ENCODE data around the gene ADGRV1.
A peak's percentile ranks its signal among the peaks of the same experiment; 100 is the strongest.
"Not testable (repeated sequence)": the region's sequence is repeated elsewhere in the genome, so short reads cannot be mapped to it uniquely, and the experiment has no call there.

The ADGRV1 gene

GRCh38 chr5:90949469-90950358 is 391.1 kb downstream of the ADGRV1 start:
- no peak for DNase-seq (ENCODE audit: low read depth)

- no peak for DNase-seq (ENCODE audit: low read depth)
These were observed 396.5 kb downstream of the ADGRV1 start for GRCh38 chr5:90955001-90955635.

GRCh38 chr5:90956511-90957097 is 398.0 kb downstream of the ADGRV1 start:
- DNase-seq (ENCODE audit: low read depth) = peak; percentile 73

- DNase-seq (ENCODE audit: low read depth) = no peak
These were observed 399.3 kb downstream of the ADGRV1 start for GRCh38 chr5:90957906-90958305.

- DNase-seq (ENCODE audit: low read depth) = no peak
These were observed 400.7 kb downstream of the ADGRV1 start for GRCh38 chr5:90959262-90959661.

- peak; percentile 50 for DNase-seq (ENCODE audit: low read depth)
These were observed 403.9 kb downstream of the ADGRV1 start for GRCh38 chr5:90962481-90962880.

GRCh38 chr5:90965110-90965685 is 406.6 kb downstream of the ADGRV1 start:
- DNase-seq (ENCODE audit: low read depth) = peak; percentile 55

GRCh38 chr5:90967443-90967842 is 408.8 kb downstream of the ADGRV1 start:
- peak; percentile 65 for DNase-seq (ENCODE audit: low read depth)

- peak; percentile 44 for DNase-seq (ENCODE audit: low read depth)
These were observed 409.3 kb downstream of the ADGRV1 start for GRCh38 chr5:90967851-90968250.

GRCh38 chr5:90968319-90968718 is 409.7 kb downstream of the ADGRV1 start:
- DNase-seq (ENCODE audit: low read depth) = peak; percentile 82

GRCh38 chr5:90969945-90970344 is 411.3 kb downstream of the ADGRV1 start:
- not testable (repeated sequence) for DNase-seq (ENCODE audit: low read depth)

- DNase-seq (ENCODE audit: low read depth) = no peak
These were observed 422.6 kb downstream of the ADGRV1 start for GRCh38 chr5:90981177-90981576.

GRCh38 chr5:90981821-90982220 is 423.2 kb downstream of the ADGRV1 start:
- no peak for DNase-seq (ENCODE audit: low read depth)

GRCh38 chr5:90982576-90982975 is 424.0 kb downstream of the ADGRV1 start:
- peak; percentile 91 for DNase-seq (ENCODE audit: low read depth)

- DNase-seq (ENCODE audit: low read depth) = peak; percentile 99
These were observed 424.6 kb downstream of the ADGRV1 start for GRCh38 chr5:90983148-90983547.

GRCh38 chr5:90983711-90984124 is 425.1 kb downstream of the ADGRV1 start:
- DNase-seq (ENCODE audit: low read depth) = peak; percentile 76

- DNase-seq (ENCODE audit: low read depth) = peak; percentile 28
These were observed 426.7 kb downstream of the ADGRV1 start for GRCh38 chr5:90985341-90985740.

GRCh38 chr5:90987726-90988125 is 429.1 kb downstream of the ADGRV1 start:
- DNase-seq (ENCODE audit: low read depth) = no peak

GRCh38 chr5:90991201-90991600 is 432.6 kb downstream of the ADGRV1 start:
- DNase-seq (ENCODE audit: low read depth) = no peak

- DNase-seq (ENCODE audit: low read depth) = no peak
These were observed 436.2 kb downstream of the ADGRV1 start for GRCh38 chr5:90994796-90995195.

GRCh38 chr5:90996089-90996488 is 437.5 kb downstream of the ADGRV1 start:
- no peak for DNase-seq (ENCODE audit: low read depth)

GRCh38 chr5:90997082-90997481 is 438.5 kb downstream of the ADGRV1 start:
- no peak for DNase-seq (ENCODE audit: low read depth)

GRCh38 chr5:91000743-91001142 is 442.1 kb downstream of the ADGRV1 start:
- DNase-seq (ENCODE audit: low read depth) = no peak

Measured in iris pigment epithelial cell (primary cell).